ENCODE results near the gene ACTA2. TPM values are rescaled to one million over a fixed set of nuclear protein-coding genes. Genes with fewer than 3 reads are reported as not detected.

The ACTA2 gene
- total RNA-seq, 1 experiment from 2014 or later: 52.2 TPM

DNA sequence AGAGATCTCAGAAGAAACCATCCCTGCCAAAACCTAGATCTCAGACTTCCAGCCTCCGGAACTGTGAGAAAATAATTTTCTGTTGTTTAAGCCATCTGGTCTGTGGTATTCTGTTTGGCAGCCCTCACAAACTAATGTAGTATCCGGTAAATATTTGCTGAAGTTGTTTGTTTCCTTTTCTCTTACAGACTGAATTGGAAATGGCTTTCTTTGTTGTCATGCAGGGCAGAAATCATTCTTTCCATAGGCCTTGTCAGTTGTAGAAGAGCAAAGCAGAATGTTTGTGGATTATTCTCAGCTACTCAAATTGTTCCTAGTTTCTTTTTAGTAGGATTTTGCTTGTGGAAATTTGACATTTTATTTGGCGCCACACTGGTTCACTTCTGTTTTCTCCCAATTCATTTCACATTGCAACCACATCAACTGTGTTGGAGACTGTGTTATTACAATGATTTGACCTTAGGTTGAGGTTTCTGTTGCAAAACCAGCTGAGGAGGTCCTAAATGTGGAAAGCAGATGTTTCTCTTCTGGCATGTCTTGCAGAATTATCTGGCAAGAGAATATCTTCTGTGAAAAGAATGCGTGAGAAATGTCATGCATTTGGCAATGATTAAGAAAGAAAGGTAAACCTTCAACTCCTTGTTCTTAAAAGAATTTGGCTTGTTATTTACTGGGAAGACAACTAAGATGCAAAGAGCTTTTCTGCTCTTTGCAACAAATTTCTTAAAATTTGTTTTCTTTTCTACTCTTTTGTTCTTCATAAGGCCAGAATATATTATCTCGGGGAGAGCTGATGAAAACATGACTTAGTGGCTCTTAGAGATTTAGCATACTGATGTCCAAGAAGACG lies 25.8 kb downstream of the ACTA2 start:
- Histone ChIP-seq H3K27ac (ENCODE audit: low read depth, low read length, poor library complexity, severe bottlenecking) (peak overlapping the region; percentile 43), H3K4me1 (ENCODE audit: insufficient read depth, low read length, poor library complexity, severe bottlenecking) (peaks cover 9% of the 10 kb centered on the region), H3K4me3 (ENCODE audit: low read depth, low read length, poor library complexity, severe bottlenecking) (no peak overlapping the region), H3K27me3 (replicated peaks; ENCODE audit: insufficient read depth, low read depth, low read length, poor library complexity) (no peaks in the 10 kb centered on the region), H3K9me3 (ENCODE audit: low read depth, low read length, poor library complexity, severe bottlenecking) (no peaks in the 10 kb centered on the region), H3K36me3 (ENCODE audit: insufficient read depth, low read length, poor library complexity, severe bottlenecking) (peaks cover 27% of the 10 kb centered on the region)
- CTCF ChIA-PET: no interaction called here
- intact Hi-C loops (cut with micrococcal nuclease; ENCODE audit: unreplicated experiment): no loop called here
- POLR2A ChIA-PET (ENCODE audit: low non-redundant PET): no interaction called here
- no peak for DNase-seq (ENCODE audit: low spot score)
- BruUV-seq (replicated peaks): no TSS peak
- TF ChIP-seq EZH2 (IDR thresholded peaks at IDR 0.05; ENCODE audit: borderline replicate concordance, low read depth, low read length, poor library complexity, severe bottlenecking): no peak
- TF ChIP-seq, protein P1, sequence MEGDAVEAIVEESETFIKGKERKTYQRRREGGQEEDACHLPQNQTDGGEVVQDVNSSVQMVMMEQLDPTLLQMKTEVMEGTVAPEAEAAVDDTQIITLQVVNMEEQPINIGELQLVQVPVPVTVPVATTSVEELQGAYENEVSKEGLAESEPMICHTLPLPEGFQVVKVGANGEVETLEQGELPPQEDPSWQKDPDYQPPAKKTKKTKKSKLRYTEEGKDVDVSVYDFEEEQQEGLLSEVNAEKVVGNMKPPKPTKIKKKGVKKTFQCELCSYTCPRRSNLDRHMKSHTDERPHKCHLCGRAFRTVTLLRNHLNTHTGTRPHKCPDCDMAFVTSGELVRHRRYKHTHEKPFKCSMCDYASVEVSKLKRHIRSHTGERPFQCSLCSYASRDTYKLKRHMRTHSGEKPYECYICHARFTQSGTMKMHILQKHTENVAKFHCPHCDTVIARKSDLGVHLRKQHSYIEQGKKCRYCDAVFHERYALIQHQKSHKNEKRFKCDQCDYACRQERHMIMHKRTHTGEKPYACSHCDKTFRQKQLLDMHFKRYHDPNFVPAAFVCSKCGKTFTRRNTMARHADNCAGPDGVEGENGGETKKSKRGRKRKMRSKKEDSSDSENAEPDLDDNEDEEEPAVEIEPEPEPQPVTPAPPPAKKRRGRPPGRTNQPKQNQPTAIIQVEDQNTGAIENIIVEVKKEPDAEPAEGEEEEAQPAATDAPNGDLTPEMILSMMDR (conservative IDR thresholded peaks at IDR 0.05; ENCODE audit: low read depth, low read length): no peak

DNA sequence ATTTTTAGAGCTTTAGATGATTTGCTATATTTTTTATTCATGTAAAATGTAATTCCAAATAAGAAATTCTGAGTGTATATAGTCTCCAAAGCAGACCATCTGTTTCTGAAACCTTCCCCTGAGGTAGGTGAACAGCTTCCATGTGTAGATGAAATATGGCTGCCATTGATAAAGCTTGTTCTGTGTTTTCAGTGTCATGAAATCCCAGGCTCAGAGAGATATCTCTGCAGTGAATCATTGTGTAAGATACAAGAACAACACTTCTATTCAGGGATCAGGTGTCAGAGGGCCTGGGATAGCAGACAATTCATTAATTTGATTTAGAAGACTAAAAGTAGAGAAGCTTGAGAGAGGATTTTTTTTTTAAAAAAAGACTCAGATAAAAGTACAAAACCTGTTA lies 29.1 kb downstream of the ACTA2 start:
- POLR2A ChIA-PET (ENCODE audit: low non-redundant PET): interaction anchor here (0.7 kb wide), 1 partner anchor 68 kb away, joined by 4 read pairs; no protein-coding TSS in a partner anchor

DNA sequence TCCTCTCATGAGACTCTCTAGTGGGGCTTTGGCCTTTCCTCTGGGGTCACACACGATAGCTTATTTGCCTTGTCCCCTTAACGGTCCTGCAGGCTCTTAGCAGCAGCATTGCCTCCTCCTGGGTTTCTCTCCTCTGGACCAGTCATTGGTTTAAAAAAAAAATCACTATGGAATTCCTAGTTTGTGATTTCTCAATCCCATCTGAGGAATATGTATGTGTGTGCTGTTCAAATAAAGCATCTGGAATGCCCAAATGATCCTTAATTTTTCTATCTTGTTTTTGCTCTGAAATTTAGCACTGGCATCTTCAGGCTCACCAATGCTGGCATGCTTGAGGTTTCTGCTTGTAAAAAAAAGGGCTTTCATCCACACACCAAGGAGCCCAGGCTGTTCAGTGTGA lies 30.5 kb downstream of the ACTA2 start:
- H3K4me1 ChIP-seq (ENCODE audit: insufficient read depth, low read length, poor library complexity, severe bottlenecking): peaks cover 15% of the 10 kb centered on the region
- DNase-seq (ENCODE audit: low spot score): no peak
- ChIA-PET CTCF (no interaction called here), POLR2A (ENCODE audit: low non-redundant PET) (no interaction called here)
- H3K9me3 ChIP-seq (ENCODE audit: low read depth, low read length, poor library complexity, severe bottlenecking): no peaks in the 10 kb centered on the region
- H3K27ac ChIP-seq (ENCODE audit: low read depth, low read length, poor library complexity, severe bottlenecking): no peak overlapping the region
- no peak overlapping the region for H3K4me3 ChIP-seq (ENCODE audit: low read depth, low read length, poor library complexity, severe bottlenecking)
- no TSS peak for BruUV-seq (replicated peaks)
- no peak for TF ChIP-seq EZH2 (IDR thresholded peaks at IDR 0.05; ENCODE audit: borderline replicate concordance, low read depth, low read length, poor library complexity, severe bottlenecking)
- TF ChIP-seq, protein P1 (conservative IDR thresholded peaks at IDR 0.05; ENCODE audit: low read depth, low read length): no peak
- H3K27me3 ChIP-seq (replicated peaks; ENCODE audit: insufficient read depth, low read depth, low read length, poor library complexity): no peaks in the 10 kb centered on the region
- intact Hi-C loops (cut with micrococcal nuclease; ENCODE audit: unreplicated experiment): no loop called here
- H3K36me3 ChIP-seq (ENCODE audit: insufficient read depth, low read length, poor library complexity, severe bottlenecking): peaks cover 45% of the 10 kb centered on the region

More for the DNA sequence above, 29.1 kb downstream of the ACTA2 start:
- Histone ChIP-seq H3K27me3 (replicated peaks; ENCODE audit: insufficient read depth, low read depth, low read length, poor library complexity) (no peaks in the 10 kb centered on the region), H3K27ac (ENCODE audit: low read depth, low read length, poor library complexity, severe bottlenecking) (no peak overlapping the region), H3K4me1 (ENCODE audit: insufficient read depth, low read length, poor library complexity, severe bottlenecking) (peaks cover 9% of the 10 kb centered on the region), H3K4me3 (ENCODE audit: low read depth, low read length, poor library complexity, severe bottlenecking) (no peak overlapping the region), H3K36me3 (ENCODE audit: insufficient read depth, low read length, poor library complexity, severe bottlenecking) (peaks cover 30% of the 10 kb centered on the region), H3K9me3 (ENCODE audit: low read depth, low read length, poor library complexity, severe bottlenecking) (no peaks in the 10 kb centered on the region)
- TF ChIP-seq EZH2 (IDR thresholded peaks at IDR 0.05; ENCODE audit: borderline replicate concordance, low read depth, low read length, poor library complexity, severe bottlenecking): no peak
- TF ChIP-seq, protein P1 (conservative IDR thresholded peaks at IDR 0.05; ENCODE audit: low read depth, low read length): no peak
- intact Hi-C loops (cut with micrococcal nuclease; ENCODE audit: unreplicated experiment): no loop called here
- BruUV-seq (replicated peaks): no TSS peak
- CTCF ChIA-PET: no interaction called here
- no peak for DNase-seq (ENCODE audit: low spot score)

Data from A673 (cell line).